ENCODE measurements around the gene SERPINA12.

- TF ChIP-seq ARHGAP35 (CRISPR knock-in tag; IDR thresholded peaks at IDR 0.05; ENCODE audit: borderline replicate concordance) (no peak), CTCF (CRISPR knock-in tag; IDR thresholded peaks at IDR 0.05) (no peak), ZNF629 (CRISPR knock-in tag; conservative IDR thresholded peaks at IDR 0.05) (no peak), ZNF83 (CRISPR knock-in tag; IDR thresholded peaks at IDR 0.05; ENCODE audit: borderline replicate concordance) (no peak), XRCC5 (optimal IDR thresholded peaks at IDR 0.05; ENCODE audit: low read length) (no peak), ZNF761 (CRISPR knock-in tag; conservative IDR thresholded peaks at IDR 0.05) (no peak), KAT2B (IDR thresholded peaks at IDR 0.05; ENCODE audit: borderline replicate concordance, low read depth, low read length) (no peak), EZH2 (conservative IDR thresholded peaks at IDR 0.05; ENCODE audit: low read depth, low read length) (no peak), ZNF850 (CRISPR knock-in tag; conservative IDR thresholded peaks at IDR 0.05) (no peak), ZNF232 (CRISPR knock-in tag; IDR thresholded peaks at IDR 0.05; ENCODE audit: borderline replicate concordance) (no peak), STAT5B (CRISPR knock-in tag; IDR thresholded peaks at IDR 0.05) (no peak), NFE2L1 (CRISPR knock-in tag; IDR thresholded peaks at IDR 0.05; ENCODE audit: borderline replicate concordance) (no peak), ZBTB4 (CRISPR knock-in tag; IDR thresholded peaks at IDR 0.05; ENCODE audit: borderline replicate concordance) (no peak)
Observed at GRCh38 chr14:94499673-94500072, 9.6 kb downstream of the SERPINA12 start.

All from HepG2 (cell line).